ENCODE results near the gene C10orf53.

- no peak for TF ChIP-seq EZH2 (IDR thresholded peaks at IDR 0.05; ENCODE audit: borderline replicate concordance, low read depth, low read length, severe bottlenecking)
- TF ChIP-seq CTCF (IDR thresholded peaks at IDR 0.05; ENCODE audit: borderline replicate concordance, extremely low read depth, low read length, poor library complexity, severe bottlenecking) = no peak
These were observed 64.1 kb downstream of the C10orf53 start for GRCh38 chr10:49743464-49744075.

Data from DND-41 (cell line).